Airway epithelial cell (primary cell): ENCODE results near the gene LRRC17. TPM values are rescaled to one million over a fixed set of nuclear protein-coding genes. Genes with fewer than 3 reads are reported as not detected.

Source experiments
- total RNA-seq: library from RNA; depleted of rRNA; stranded (reverse); fragments of >200 nt; gene quantifications from 2 replicates; pipeline ENCODE4 v1.2.3, GENCODE V29; 2015

Gene LRRC17, protein sequence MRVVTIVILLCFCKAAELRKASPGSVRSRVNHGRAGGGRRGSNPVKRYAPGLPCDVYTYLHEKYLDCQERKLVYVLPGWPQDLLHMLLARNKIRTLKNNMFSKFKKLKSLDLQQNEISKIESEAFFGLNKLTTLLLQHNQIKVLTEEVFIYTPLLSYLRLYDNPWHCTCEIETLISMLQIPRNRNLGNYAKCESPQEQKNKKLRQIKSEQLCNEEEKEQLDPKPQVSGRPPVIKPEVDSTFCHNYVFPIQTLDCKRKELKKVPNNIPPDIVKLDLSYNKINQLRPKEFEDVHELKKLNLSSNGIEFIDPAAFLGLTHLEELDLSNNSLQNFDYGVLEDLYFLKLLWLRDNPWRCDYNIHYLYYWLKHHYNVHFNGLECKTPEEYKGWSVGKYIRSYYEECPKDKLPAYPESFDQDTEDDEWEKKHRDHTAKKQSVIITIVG
- 1.3 and 2.0 TPM in 2 replicates for total RNA-seq

GRCh38 chr7:102912742-102913141, at the start of gene LRRC17:
Gene LRRC17 (plus strand): TSS chr7:102913000. CDS start chr7:102933914, 20,914 bp downstream.

Other genes starting within 250 kb of the LRRC17 start
- gene POLR2J2, start 241.3 kb upstream of the LRRC17 start, total RNA-seq = 0.19 and 4.0 TPM in 2 replicates
- gene FAM185A, start 164.0 kb upstream of the LRRC17 start, total RNA-seq = 8.0 and 9.2 TPM in 2 replicates
- 0.21 TPM in 1 of 2 replicates, not detected in the other for gene FBXL13, start 161.8 kb downstream of the LRRC17 start, total RNA-seq
- gene ARMC10, start 162.1 kb downstream of the LRRC17 start, total RNA-seq = 32.1 and 40.1 TPM in 2 replicates
- 1.0 and 2.3 TPM in 2 replicates for gene NAPEPLD, start 236.1 kb downstream of the LRRC17 start, total RNA-seq